NCI-H345 treated with DMSO at 0.1 percent for 48 hours (cell line): ENCODE results near the gene CRYAB.

ENCODE experiments used
- DNase-seq: peaks from one replicate; lab custom pipeline; 2025; ENCODE audit not compliant: unreplicated experiment; lab: John Stamatoyannopoulos, UW

Gene CRYAB

GRCh38 chr11:111911563-111912401, at the start of gene CRYAB:
CRYAB (minus strand) TSS chr11:111911770; CDS start chr11:111911724, 46 bp downstream.
- no peak for DNase-seq

- no peak for DNase-seq
These were observed 49.3 kb upstream of the CRYAB start for GRCh38 chr11:111960916-111961315.

- no peak for DNase-seq
These were observed 46.3 kb upstream of the CRYAB start for GRCh38 chr11:111957663-111958444.

GRCh38 chr11:111954154-111954553, 42.6 kb upstream of the CRYAB start:
- DNase-seq = no peak

GRCh38 chr11:111951565-111951964, 40.0 kb upstream of the CRYAB start:
- no peak for DNase-seq

- no peak for DNase-seq
These were observed 38.2 kb upstream of the CRYAB start for GRCh38 chr11:111949519-111950426.

GRCh38 chr11:111947143-111947542, 35.6 kb upstream of the CRYAB start:
- no peak for DNase-seq

- DNase-seq = no peak
These were observed 34.9 kb upstream of the CRYAB start for GRCh38 chr11:111946499-111946898.

- DNase-seq = no peak
These were observed 33.6 kb upstream of the CRYAB start for GRCh38 chr11:111945198-111945597.

- DNase-seq = no peak
These were observed 33.1 kb upstream of the CRYAB start for GRCh38 chr11:111944651-111945051.

GRCh38 chr11:111944139-111944538, 32.6 kb upstream of the CRYAB start:
- DNase-seq = no peak

- DNase-seq = no peak
These were observed 31.3 kb upstream of the CRYAB start for GRCh38 chr11:111942829-111943228.

- no peak for DNase-seq
These were observed 30.4 kb upstream of the CRYAB start for GRCh38 chr11:111941963-111942362.

- no peak for DNase-seq
These were observed 28.4 kb upstream of the CRYAB start for GRCh38 chr11:111939836-111940604.

GRCh38 chr11:111938687-111939160, 27.2 kb upstream of the CRYAB start:
- DNase-seq = no peak

GRCh38 chr11:111937844-111938243, 26.3 kb upstream of the CRYAB start:
- no peak for DNase-seq

GRCh38 chr11:111937461-111937769, 25.8 kb upstream of the CRYAB start:
- no peak for DNase-seq

GRCh38 chr11:111936040-111936540, 24.5 kb upstream of the CRYAB start:
- DNase-seq = no peak

- DNase-seq = no peak
These were observed 23.9 kb upstream of the CRYAB start for GRCh38 chr11:111935317-111936039.

GRCh38 chr11:111934306-111934705, 22.7 kb upstream of the CRYAB start:
- DNase-seq = no peak
